Colonic mucosa (tissue), 4 donors: ENCODE measurements around the gene RIPOR3. TPM values are rescaled to one million over a fixed set of nuclear protein-coding genes. Genes with fewer than 3 reads are reported as not detected.

Experiments
- DNase-seq: peaks from one replicate; pipeline ENCODE4 v3.0.0-alpha.2; 2020
- H3K27ac ChIP-seq: fragments of 200-600 bp; one replicate; pipeline ENCODE4 v1.8.0; 2021
- H3K27me3 ChIP-seq: fragments of 200-600 bp; one replicate; pipeline ENCODE4 v1.8.0; 2021
- H3K36me3 ChIP-seq: fragments of 200-600 bp; one replicate; pipeline ENCODE4 v1.8.0; 2021
- H3K4me1 ChIP-seq: fragments of 200-600 bp; one replicate; pipeline ENCODE4 v1.8.0; 2021; ENCODE audit warnings: mild to moderate bottlenecking
- H3K4me3 ChIP-seq: fragments of 200-600 bp; one replicate; pipeline ENCODE4 v1.8.0; 2021
- H3K9ac ChIP-seq, 2 donors: one replicate each; pipeline ENCODE4 v1.7.0; 2013; ENCODE audit warnings: control low read depth in 2 of 2, low read depth in 2 of 2, low read length in 2 of 2
- H3K9me3 ChIP-seq: fragments of 200-600 bp; one replicate; pipeline ENCODE4 v1.8.0; 2021
- CTCF ChIP-seq: fragments of 200-600 bp; IDR thresholded peaks from one replicate; pipeline ENCODE4 v1.8.0; 2022; ENCODE audit warnings: antibody characterized with exemption, mild to moderate bottlenecking
- intact Hi-C: fragments of 100-400 bp; cut with DNase I; formaldehyde crosslinking; loops from one replicate; pipeline ENCODE4 v1.14.1; 2022
- total RNA-seq, 2 donors: library from RNA; stranded (reverse); fragmentation: NEBNext Ultra II Directional in 1 of 2; extraction: Animal tissue kit (Norgen Biotek cat#: 25700) in 1 of 2; gene quantifications; one replicate each; pipeline ENCODE4 v1.2.1, GENCODE V29; 2021
- donor health status: healthy.
- donor health status: DM: no; HTN: no; CAD: no.
- donor health status: DM: no; HTN: no; CAD: no.

The RIPOR3 gene
- total RNA-seq, 2 donors from 2014 or later, result 1.9 to 2.9 TPM

GRCh38 chr20:50682947-50683530 lies 8.3 kb downstream of the RIPOR3 start:
- no peak for TF ChIP-seq CTCF
- no peaks in the 10 kb centered on the region for H3K9me3 ChIP-seq
- no peaks in the 10 kb centered on the region for H3K4me1 ChIP-seq
- intact Hi-C loops, result no loop called here
- H3K27me3 ChIP-seq, result no peaks in the 10 kb centered on the region
- H3K27ac ChIP-seq, result no peak overlapping the region
- DNase-seq, result no peak
- H3K9ac ChIP-seq, result no peak overlapping the region
- H3K36me3 ChIP-seq, result no peaks in the 10 kb centered on the region
- no peak overlapping the region for H3K4me3 ChIP-seq

DNA sequence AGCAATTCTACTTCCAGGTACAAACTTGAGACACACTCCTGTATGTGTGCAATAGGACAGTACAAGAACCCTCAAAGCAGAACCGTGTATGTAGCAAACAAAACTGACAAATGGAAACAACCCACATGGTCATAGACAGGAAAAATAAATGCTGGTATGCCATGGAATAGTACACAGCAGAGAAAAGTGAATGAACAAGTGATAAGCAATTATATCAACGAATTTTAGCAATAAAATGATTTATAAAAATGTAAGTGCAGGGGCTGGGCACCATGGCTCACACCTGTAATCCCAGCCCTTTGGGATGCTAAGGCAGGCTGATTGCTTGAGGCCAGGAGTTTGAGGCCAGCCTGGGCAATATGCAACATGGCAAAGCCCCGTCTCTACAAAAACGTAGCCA lies 9.3 kb downstream of the RIPOR3 start:
- no peak for TF ChIP-seq CTCF
- Histone ChIP-seq H3K9me3 (no peaks in the 10 kb centered on the region), H3K36me3 (no peaks in the 10 kb centered on the region), H3K4me3 (no peak overlapping the region), H3K27me3 (no peaks in the 10 kb centered on the region), H3K9ac (no peak overlapping the region), H3K4me1 (no peaks in the 10 kb centered on the region), H3K27ac (no peak overlapping the region)
- DNase-seq, result no peak
- intact Hi-C loops, result no loop called here

GRCh38 chr20:50681359-50682064 lies 9.8 kb downstream of the RIPOR3 start:
- H3K27ac ChIP-seq, result no peak overlapping the region
- no peak overlapping the region for H3K9ac ChIP-seq
- intact Hi-C loops, result no loop called here
- no peaks in the 10 kb centered on the region for H3K9me3 ChIP-seq
- no peak for DNase-seq
- H3K27me3 ChIP-seq, result no peaks in the 10 kb centered on the region
- no peaks in the 10 kb centered on the region for H3K36me3 ChIP-seq
- no peak for TF ChIP-seq CTCF
- no peaks in the 10 kb centered on the region for H3K4me1 ChIP-seq
- no peak overlapping the region for H3K4me3 ChIP-seq

DNA sequence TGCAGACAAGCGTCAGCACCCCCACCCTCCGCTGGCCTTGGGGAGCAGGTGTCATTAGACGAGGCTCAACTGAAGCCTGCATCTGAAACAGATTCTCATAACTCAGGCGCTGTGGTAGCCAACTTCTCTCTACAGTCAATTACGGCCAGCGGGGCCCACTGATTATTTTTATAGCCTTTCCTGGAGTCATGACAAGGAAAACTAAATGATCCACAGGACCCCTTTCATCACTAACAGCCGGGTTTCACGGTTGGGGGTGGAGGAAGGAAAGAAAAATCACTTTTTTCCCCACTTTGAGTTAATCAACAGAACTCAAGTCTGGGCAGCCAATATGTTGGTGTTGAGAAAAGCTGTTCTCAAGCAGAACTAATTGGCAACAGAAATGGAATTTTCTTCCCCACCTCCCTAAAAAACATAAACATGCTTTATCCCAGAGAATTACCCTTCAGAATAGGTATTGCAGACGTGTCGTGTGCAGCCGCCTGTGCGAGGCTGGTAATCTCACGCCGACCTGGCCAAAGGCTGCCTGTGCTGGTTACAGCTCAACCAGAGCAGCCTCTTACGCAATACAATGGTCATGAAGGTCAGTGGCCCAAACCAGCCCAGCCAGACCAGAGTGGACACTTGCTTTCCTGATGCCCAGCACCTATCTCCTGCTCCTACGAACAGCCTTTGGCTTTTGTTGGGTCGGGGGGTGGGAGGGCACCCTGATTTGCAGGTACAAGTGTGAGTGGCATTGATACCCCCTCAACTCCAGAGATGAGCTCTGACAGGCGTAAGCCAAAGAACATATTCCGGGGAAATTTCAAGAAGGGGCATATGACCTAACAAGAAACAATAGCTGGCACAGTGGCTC lies 11.0 kb downstream of the RIPOR3 start:
- intact Hi-C loops, result no loop called here
- no peak overlapping the region for H3K4me3 ChIP-seq
- TF ChIP-seq CTCF, result no peak
- no peaks in the 10 kb centered on the region for H3K36me3 ChIP-seq
- no peak for DNase-seq
- no peak overlapping the region for H3K9ac ChIP-seq
- no peaks in the 10 kb centered on the region for H3K27me3 ChIP-seq
- no peak overlapping the region for H3K27ac ChIP-seq
- no peaks in the 10 kb centered on the region for H3K4me1 ChIP-seq
- no peaks in the 10 kb centered on the region for H3K9me3 ChIP-seq

DNA sequence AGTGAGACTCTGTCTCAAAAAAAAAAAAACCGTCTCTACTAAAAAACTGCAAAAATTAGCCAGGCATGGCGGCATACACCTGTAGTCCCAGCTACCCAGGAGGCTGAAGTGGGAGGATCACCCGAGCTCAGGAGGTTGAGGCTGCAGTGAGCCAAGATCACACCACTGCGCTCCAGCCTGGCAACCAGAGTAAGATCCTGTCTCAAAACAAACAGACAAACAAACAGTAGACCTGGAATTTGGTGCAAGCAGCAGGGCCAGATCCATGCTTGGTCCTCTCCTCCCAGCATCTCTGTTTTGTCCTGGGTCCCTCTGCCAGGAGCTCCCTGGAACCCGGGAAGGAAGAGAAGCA lies 11.6 kb downstream of the RIPOR3 start:
- Histone ChIP-seq H3K27me3 (no peaks in the 10 kb centered on the region), H3K4me3 (no peak overlapping the region), H3K27ac (no peak overlapping the region), H3K9me3 (no peaks in the 10 kb centered on the region), H3K4me1 (no peaks in the 10 kb centered on the region), H3K9ac (no peak overlapping the region), H3K36me3 (no peaks in the 10 kb centered on the region)
- intact Hi-C loops, result no loop called here
- no peak for TF ChIP-seq CTCF
- DNase-seq, result no peak
